Activated CD4-positive, alpha-beta T cell treated with anti-CD3 and anti-CD28 coated beads, Interleukin-2, amount 50 U/mL, for 24 hours (primary cell): ENCODE measurements around the gene ITIH4.

Source experiments
- DNase-seq, 2 donors: peaks; one replicate each; pipeline ENCODE4 v3.0.0-alpha.2; 2020; ENCODE audit warnings: low read depth in 1 of 2, low spot score in 1 of 2

The ITIH4 gene

GRCh38 chr3:52849656-52850055, 19.2 kb upstream of the ITIH4 start:
- DNase-seq, result no peak

- no peak for DNase-seq
These were observed 18.1 kb upstream of the ITIH4 start for GRCh38 chr3:52848617-52849016.

GRCh38 chr3:52847726-52848125, 17.3 kb upstream of the ITIH4 start:
- DNase-seq, result no peak

GRCh38 chr3:52847241-52847640, 16.8 kb upstream of the ITIH4 start:
- DNase-seq, result no peak

GRCh38 chr3:52846432-52846965, 16.0 kb upstream of the ITIH4 start:
- no peak for DNase-seq

- DNase-seq, result no peak
These were observed 15.4 kb upstream of the ITIH4 start for GRCh38 chr3:52845691-52846431.

- no peak for DNase-seq
These were observed 14.7 kb upstream of the ITIH4 start for GRCh38 chr3:52845157-52845556.

GRCh38 chr3:52844290-52844975, 14.0 kb upstream of the ITIH4 start:
- no peak for DNase-seq

GRCh38 chr3:52843881-52844280, 13.4 kb upstream of the ITIH4 start:
- no peak for DNase-seq

- DNase-seq, result no peak
These were observed 12.8 kb upstream of the ITIH4 start for GRCh38 chr3:52843108-52843865.

GRCh38 chr3:52842424-52842823, 12.0 kb upstream of the ITIH4 start:
- no peak for DNase-seq

- no peak for DNase-seq
These were observed 11.5 kb upstream of the ITIH4 start for GRCh38 chr3:52841981-52842340.

GRCh38 chr3:52841211-52841980, 10.9 kb upstream of the ITIH4 start:
- no peak for DNase-seq

- DNase-seq, result no peak
These were observed 9.5 kb upstream of the ITIH4 start for GRCh38 chr3:52839892-52840545.

GRCh38 chr3:52839268-52839575, 8.8 kb upstream of the ITIH4 start:
- DNase-seq, result no peak

- DNase-seq, result no peak
These were observed 8.2 kb upstream of the ITIH4 start for GRCh38 chr3:52838561-52839267.

- DNase-seq, result no peak
These were observed 6.5 kb upstream of the ITIH4 start for GRCh38 chr3:52836986-52837385.

GRCh38 chr3:52836471-52836845, 6.0 kb upstream of the ITIH4 start:
- no peak for DNase-seq

GRCh38 chr3:52835766-52836470, 5.4 kb upstream of the ITIH4 start:
- no peak for DNase-seq
